Suprapubic skin (tissue), 4 donors: Measurements from ENCODE around the gene RBMS1.

ENCODE experiments used
- POLR2A ChIP-seq, 2 donors: fragments of 450-650 bp; IDR thresholded peaks; one replicate each; pipeline ENCODE4 v1.6.1; 2017; ENCODE audit warnings: antibody characterized with exemption in 2 of 2, mild to moderate bottlenecking in 2 of 2, moderate library complexity in 2 of 2
- POLR2AphosphoS5 ChIP-seq, 3 donors: sonication (generic); formaldehyde crosslinking; IDR thresholded peaks; one replicate each; pipeline ENCODE4 v1.6.1; 2017; ENCODE audit warnings: antibody characterized with exemption in 3 of 3
- TF ChIP-seq, protein P1 (sequence below), 2 donors: fragments of 200-600 bp in 1 of 2; fragments of 450-650 bp in 1 of 2; sonication (generic) in 1 of 2; IDR thresholded peaks; one replicate each; pipeline ENCODE4 v1.5.1; 2016 to 2019; ENCODE audit warnings: antibody characterized with exemption in 2 of 2, mild to moderate bottlenecking in 1 of 2, moderate library complexity in 1 of 2

DNA sequence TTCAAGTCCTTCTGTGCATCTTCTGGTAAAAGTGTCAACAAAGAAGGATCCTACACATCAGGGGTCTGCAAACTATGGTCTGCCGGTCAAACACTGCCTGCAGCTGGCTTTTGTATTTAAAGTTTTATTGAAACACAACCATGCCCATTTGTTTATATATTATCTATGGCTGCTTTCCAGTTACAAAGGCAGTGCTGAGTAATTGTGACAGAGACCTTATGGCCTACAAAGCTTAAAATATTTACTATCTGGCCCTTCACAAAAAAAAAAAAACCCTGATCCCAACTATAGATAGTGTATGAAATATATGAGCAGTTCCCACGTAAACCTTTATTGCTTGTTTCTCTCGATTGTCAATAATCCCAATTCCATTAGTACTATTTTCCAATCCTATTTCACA is 101.4 kb downstream of the RBMS1 start:
- TF ChIP-seq, protein P1, sequence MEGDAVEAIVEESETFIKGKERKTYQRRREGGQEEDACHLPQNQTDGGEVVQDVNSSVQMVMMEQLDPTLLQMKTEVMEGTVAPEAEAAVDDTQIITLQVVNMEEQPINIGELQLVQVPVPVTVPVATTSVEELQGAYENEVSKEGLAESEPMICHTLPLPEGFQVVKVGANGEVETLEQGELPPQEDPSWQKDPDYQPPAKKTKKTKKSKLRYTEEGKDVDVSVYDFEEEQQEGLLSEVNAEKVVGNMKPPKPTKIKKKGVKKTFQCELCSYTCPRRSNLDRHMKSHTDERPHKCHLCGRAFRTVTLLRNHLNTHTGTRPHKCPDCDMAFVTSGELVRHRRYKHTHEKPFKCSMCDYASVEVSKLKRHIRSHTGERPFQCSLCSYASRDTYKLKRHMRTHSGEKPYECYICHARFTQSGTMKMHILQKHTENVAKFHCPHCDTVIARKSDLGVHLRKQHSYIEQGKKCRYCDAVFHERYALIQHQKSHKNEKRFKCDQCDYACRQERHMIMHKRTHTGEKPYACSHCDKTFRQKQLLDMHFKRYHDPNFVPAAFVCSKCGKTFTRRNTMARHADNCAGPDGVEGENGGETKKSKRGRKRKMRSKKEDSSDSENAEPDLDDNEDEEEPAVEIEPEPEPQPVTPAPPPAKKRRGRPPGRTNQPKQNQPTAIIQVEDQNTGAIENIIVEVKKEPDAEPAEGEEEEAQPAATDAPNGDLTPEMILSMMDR (IDR thresholded peaks at IDR 0.05): no peak
- TF ChIP-seq POLR2AphosphoS5 (IDR thresholded peaks at IDR 0.05) (no peak), POLR2A (IDR thresholded peaks at IDR 0.05) (no peak)
